ENCODE measurements around the gene MCF2L. TPM values are rescaled to one million over a fixed set of nuclear protein-coding genes. Genes with fewer than 3 reads are reported as not detected.

Gene MCF2L
- polyA plus RNA-seq, 2 donors, result 10.9 to 19.4 TPM

DNA sequence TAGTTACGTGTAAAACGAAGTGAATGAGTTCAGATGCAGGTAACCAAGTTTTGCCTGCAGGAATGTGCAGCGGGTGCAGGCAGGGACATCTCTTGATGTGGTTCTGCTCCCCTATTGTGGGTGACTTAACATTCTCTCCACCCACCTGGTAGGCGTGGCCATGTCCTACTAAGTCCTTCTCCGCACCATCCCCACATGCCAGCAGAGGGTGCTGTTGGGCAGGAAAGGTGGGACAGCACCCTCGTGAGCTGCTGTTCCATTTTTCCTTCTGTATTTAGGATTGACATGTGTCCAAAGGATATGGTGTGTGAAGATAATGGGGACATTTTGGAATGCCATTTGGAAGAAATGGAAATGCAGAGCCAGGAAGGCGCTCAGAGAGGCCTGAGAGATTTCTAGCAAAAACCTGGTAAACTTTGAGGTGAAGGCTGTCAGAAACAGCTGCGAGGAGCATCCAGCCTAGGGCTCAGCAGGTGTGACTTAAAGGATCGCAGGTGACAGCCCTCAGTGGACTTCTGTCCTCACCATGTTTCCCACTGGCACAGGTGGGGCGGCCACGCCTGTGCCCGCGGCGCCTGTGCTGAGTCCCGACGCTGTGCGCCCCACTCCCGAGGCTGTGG is 26.2 kb upstream of the MCF2L start:
- H3K27ac ChIP-seq (ENCODE audit: low read depth in 2 of 2, low read length in 1 of 2), result peak overlapping the region in 1 of 2 donors; percentile 47
- H3K9me3 ChIP-seq (ENCODE audit: control insufficient read depth in 2 of 2, insufficient read depth in 1 of 2, low read depth in 1 of 2, low read length in 1 of 2), result no peaks in the 10 kb centered on the region
- H3K4me1 ChIP-seq (ENCODE audit: control insufficient read depth in 2 of 2, insufficient read depth in 2 of 2, low read length in 1 of 2), result peaks cover 3 to 10% of the 10 kb centered on the region in 2 donors
- H3K27me3 ChIP-seq (ENCODE audit: control insufficient read depth in 1 of 2, insufficient read depth in 2 of 2, low read length in 2 of 2), result no peaks in the 10 kb centered on the region
- H3K36me3 ChIP-seq (ENCODE audit: control insufficient read depth in 2 of 2, insufficient read depth in 2 of 2, low read length in 1 of 2), result no peaks in the 10 kb centered on the region
- peak overlapping the region; percentile 51 to 57 for H3K4me3 ChIP-seq (ENCODE audit: low read depth in 1 of 2, low read length in 2 of 2)
- WGBS, 2 donors, result 1% methylated on average over 18 of the region's 18 CpGs

DNA sequence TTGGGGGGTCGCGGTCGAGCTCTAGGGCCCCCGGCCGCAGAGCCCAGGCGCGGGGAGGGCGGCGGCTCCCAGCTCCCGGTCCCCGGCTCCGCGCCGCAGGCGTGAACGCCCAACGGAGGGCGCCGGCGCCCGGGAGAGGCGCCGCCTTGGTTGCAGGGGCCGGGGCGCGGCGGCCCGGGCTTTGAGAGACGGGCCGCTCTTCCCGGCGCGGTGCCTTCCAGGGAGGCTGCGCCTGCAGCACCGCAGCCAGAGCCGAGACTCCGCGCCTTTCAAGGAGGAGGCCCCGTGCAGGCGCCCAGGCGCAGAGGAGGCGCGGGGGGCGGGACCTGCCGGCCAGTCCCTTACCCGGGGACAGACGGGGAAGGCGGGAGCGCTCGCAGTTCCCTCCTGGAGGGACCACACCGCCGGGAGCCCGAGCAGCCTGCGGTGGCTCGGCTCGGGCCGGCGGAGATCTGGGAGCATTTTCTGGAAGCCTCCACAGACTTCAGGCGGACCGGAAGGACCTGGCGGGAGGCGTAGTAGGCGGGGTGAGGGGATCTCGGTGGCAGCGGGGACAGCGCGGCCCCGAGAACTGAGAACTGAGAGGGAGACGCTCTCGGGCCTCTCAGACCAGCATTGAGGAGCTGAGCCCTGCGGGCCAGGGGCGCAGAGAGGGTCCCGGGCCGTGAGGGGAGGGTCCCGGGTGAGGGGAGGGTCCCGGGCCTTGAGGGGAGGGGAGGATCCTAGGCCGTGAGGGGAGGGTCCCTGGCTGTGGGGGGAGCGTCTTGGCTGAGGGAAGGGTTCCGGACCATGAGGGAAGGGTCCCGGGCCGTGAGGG is 25.5 kb upstream of the MCF2L start:
- no peaks in the 10 kb centered on the region for H3K27me3 ChIP-seq (ENCODE audit: control insufficient read depth in 1 of 2, insufficient read depth in 2 of 2, low read length in 2 of 2)
- H3K36me3 ChIP-seq (ENCODE audit: control insufficient read depth in 2 of 2, insufficient read depth in 2 of 2, low read length in 1 of 2), result no peaks in the 10 kb centered on the region
- peak overlapping the region in 1 of 2 donors; percentile 47 for H3K27ac ChIP-seq (ENCODE audit: low read depth in 2 of 2, low read length in 1 of 2)
- H3K9me3 ChIP-seq (ENCODE audit: control insufficient read depth in 2 of 2, insufficient read depth in 1 of 2, low read depth in 1 of 2, low read length in 1 of 2), result no peaks in the 10 kb centered on the region
- H3K4me1 ChIP-seq (ENCODE audit: control insufficient read depth in 2 of 2, insufficient read depth in 2 of 2, low read length in 1 of 2), result peaks cover 3 to 10% of the 10 kb centered on the region in 2 donors
- peak overlapping the region; percentile 51 to 57 for H3K4me3 ChIP-seq (ENCODE audit: low read depth in 1 of 2, low read length in 2 of 2)
- WGBS, 2 donors, result 1 to 2% methylated on average over 65 to 81 of the region's 81 CpGs

DNA sequence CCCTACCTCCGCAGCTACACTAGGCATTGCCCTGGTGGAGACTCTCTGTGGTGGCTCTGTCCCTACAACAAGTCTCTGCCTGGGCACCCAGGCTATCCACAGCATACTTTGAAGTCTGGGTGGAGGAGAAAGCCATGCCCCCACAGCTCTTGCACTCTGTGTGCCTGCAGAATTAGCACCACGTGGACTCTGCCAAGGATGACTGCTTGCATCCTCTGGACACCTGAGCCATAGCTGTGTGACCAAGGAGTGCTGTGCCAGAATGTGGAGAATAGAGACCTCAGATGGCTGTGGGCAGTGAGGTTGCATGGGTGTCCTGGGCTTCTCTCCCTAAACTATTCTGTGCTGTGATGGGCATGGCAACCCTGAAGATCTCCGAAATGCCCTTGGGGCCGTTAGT is 21.2 kb upstream of the MCF2L start:
- Histone ChIP-seq H3K36me3 (ENCODE audit: control insufficient read depth in 2 of 2, insufficient read depth in 2 of 2, low read length in 1 of 2) (no peaks in the 10 kb centered on the region), H3K27me3 (ENCODE audit: control insufficient read depth in 1 of 2, insufficient read depth in 2 of 2, low read length in 2 of 2) (no peaks in the 10 kb centered on the region), H3K4me1 (ENCODE audit: control insufficient read depth in 2 of 2, insufficient read depth in 2 of 2, low read length in 1 of 2) (peaks cover 3 to 10% of the 10 kb centered on the region in 2 donors), H3K9me3 (ENCODE audit: control insufficient read depth in 2 of 2, insufficient read depth in 1 of 2, low read depth in 1 of 2, low read length in 1 of 2) (no peaks in the 10 kb centered on the region), H3K27ac (ENCODE audit: low read depth in 2 of 2, low read length in 1 of 2) (no peak overlapping the region), H3K4me3 (ENCODE audit: low read depth in 1 of 2, low read length in 2 of 2) (no peak overlapping the region)
- 83 to 91% methylated on average over 4 of the region's 4 CpGs for WGBS, 2 donors

DNA sequence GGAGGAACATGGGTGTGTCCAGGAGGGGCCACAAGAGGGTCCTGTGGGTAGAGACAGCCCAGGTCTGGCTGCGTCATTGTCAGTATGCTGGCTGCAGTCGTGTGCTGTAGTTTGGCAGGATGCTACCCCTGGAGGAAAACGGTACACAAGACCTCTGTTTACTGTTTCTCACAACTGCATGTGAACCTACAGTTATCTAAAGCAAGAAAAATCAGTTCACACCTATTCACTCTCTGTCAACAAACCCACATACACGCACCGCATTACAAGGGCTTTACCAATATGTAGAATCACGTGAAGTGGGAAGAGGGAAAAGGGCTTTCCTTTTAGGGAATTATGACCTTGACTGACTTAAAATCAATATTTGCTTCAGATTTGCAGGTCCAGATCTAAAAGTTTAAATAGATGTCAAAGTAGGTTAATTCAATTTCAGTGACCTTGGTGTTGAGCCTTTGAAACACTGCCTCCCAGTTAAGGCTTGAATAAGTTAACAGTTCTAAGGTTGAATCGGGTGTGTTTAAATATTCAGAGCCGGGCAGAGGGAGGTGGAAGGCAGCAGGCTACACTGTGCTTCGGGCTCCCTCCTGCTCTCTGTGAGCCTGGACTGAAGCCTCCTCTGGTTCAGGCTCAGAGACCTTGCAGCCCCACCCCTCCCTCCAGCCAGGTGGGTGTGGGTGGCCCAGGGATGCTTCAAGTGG is 17.2 kb upstream of the MCF2L start:
- no peaks in the 10 kb centered on the region for H3K9me3 ChIP-seq (ENCODE audit: control insufficient read depth in 2 of 2, insufficient read depth in 1 of 2, low read depth in 1 of 2, low read length in 1 of 2)
- no peaks in the 10 kb centered on the region for H3K36me3 ChIP-seq (ENCODE audit: control insufficient read depth in 2 of 2, insufficient read depth in 2 of 2, low read length in 1 of 2)
- WGBS, 2 donors, result 52 to 58% methylated on average over 9 of the region's 9 CpGs
- no peaks in the 10 kb centered on the region for H3K4me1 ChIP-seq (ENCODE audit: control insufficient read depth in 2 of 2, insufficient read depth in 2 of 2, low read length in 1 of 2)
- H3K27me3 ChIP-seq (ENCODE audit: control insufficient read depth in 1 of 2, insufficient read depth in 2 of 2, low read length in 2 of 2), result no peaks in the 10 kb centered on the region
- H3K27ac ChIP-seq (ENCODE audit: low read depth in 2 of 2, low read length in 1 of 2), result no peak overlapping the region
- no peak overlapping the region for H3K4me3 ChIP-seq (ENCODE audit: low read depth in 1 of 2, low read length in 2 of 2)

DNA sequence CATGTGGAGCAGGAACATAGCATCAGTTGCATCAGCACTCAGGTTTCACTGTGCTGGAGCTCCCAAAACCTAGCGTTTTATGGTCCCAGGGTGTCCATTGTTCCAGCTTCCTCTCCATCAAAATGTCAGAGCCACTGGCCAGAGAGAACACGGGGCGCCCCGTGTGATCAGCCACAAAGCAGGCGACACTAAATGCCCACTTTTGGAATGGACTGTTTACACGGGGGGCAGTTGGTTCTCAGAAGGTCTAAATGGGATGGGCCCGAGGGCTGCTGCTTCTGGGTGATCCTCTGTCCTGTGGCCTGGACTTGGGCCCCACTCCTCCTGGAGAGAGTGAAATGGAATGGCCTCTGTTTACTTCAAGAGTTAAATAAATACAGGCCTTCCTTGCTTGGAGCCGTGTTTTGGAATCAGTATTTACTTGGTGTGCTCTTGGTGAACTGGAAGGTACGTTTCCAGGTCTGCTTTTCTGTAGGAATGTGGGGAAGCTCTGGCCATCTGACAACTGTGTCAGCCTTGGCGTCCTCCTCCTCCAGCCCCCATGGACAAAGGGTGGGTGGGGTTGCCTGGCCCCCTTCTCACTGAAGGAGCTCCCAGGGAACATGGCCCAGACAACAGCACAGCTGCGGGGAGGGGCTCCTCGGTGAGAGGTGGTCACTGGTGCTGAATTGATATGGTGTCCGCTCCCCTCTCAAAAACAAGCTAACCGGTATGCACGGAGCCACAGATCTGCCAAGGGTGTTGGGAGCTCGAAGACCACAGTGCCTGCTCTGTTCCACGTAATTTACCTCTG is 16.1 kb upstream of the MCF2L start:
- 70 to 72% methylated on average over 17 of the region's 17 CpGs for WGBS, 2 donors
- H3K4me3 ChIP-seq (ENCODE audit: low read depth in 1 of 2, low read length in 2 of 2), result no peak overlapping the region
- H3K9me3 ChIP-seq (ENCODE audit: control insufficient read depth in 2 of 2, insufficient read depth in 1 of 2, low read depth in 1 of 2, low read length in 1 of 2), result no peaks in the 10 kb centered on the region
- H3K4me1 ChIP-seq (ENCODE audit: control insufficient read depth in 2 of 2, insufficient read depth in 2 of 2, low read length in 1 of 2), result no peaks in the 10 kb centered on the region
- H3K27me3 ChIP-seq (ENCODE audit: control insufficient read depth in 1 of 2, insufficient read depth in 2 of 2, low read length in 2 of 2), result no peaks in the 10 kb centered on the region
- no peaks in the 10 kb centered on the region for H3K36me3 ChIP-seq (ENCODE audit: control insufficient read depth in 2 of 2, insufficient read depth in 2 of 2, low read length in 1 of 2)
- no peak overlapping the region for H3K27ac ChIP-seq (ENCODE audit: low read depth in 2 of 2, low read length in 1 of 2)

DNA sequence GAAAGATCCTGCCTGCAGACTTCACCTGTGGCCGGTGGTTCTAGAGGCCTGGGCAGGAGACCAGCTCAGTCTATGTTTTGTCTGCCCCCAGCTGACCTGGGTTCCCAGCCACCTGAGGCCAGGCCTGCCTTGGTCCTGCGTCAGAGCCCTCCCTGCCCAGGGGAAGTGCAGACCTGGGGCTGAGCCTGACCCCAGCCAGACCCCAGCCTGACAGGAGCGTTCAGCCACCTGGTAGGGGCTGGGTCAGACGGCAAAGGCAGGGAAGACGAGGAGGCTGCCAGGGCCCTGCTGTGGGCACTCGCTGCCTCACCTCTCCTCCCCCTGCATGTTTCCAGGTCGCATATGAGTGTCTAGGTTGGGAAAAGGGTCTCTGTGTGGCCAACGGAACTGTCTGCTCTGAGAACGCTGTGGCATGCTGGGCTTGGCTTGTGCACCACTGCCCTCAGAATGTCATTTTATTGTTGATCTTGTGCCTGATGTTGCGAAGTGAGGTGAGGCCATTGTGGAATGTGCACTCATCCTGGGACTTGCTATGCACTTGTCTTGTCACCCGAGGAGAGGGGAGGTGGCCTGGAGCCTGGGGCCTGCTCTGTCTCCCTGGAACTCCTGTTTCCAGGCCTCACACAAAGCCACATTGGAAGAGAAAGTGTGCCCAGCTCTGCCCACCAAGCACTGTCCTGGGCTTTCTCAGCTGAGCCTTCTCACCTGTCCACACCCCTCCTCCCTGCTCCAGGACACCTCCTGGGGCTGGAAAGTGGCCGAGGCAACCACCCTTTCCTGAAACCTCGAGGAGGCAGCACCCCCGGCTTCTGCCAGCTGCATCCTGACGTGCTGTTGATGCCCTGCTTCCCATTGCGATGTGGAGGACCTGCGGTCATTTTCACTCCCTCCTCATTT is 15.2 kb upstream of the MCF2L start:
- WGBS, 2 donors, result 81 to 82% methylated on average over 17 of the region's 17 CpGs

DNA sequence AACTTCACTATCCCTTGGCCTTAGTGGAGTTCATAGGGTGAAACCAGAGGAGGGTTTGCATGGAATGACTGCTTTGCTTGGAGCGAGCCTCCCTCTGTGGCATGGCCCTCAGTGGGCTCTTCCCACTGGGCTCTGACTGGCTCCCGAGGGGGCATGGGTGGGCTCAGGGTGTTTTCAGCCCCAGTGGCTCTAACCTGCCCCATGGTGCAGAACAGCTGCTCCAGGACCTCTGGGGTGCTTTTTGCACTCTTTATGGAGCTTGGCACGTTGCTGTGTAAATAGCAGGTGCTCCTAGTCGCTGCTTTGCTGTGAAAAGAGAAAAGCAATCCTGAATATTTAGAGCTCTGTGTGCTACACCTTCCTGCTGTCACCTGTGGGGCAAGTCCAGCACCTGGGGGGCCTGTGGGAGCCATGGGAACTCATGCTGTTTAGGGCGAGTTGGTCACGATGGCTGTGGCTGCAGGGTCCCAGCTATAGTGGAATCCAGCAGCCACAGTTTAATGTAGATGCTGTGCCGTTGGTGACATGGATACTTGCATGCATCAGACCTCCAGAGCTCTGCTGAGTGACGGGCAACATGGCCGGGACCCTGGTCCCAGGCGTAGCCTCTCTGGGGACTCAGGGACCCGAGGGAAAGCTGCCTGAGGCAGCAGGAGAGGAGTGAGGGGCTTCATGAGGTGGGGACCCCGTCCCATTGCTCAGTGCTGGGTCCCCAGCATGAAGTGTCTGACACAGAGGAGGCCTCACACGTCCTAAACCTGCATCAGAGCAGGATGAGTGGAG is 14.3 kb upstream of the MCF2L start:
- WGBS, 2 donors, result 76 to 79% methylated on average over 13 of the region's 13 CpGs
- no peaks in the 10 kb centered on the region for H3K4me1 ChIP-seq (ENCODE audit: control insufficient read depth in 2 of 2, insufficient read depth in 2 of 2, low read length in 1 of 2)
- H3K36me3 ChIP-seq (ENCODE audit: control insufficient read depth in 2 of 2, insufficient read depth in 2 of 2, low read length in 1 of 2), result no peaks in the 10 kb centered on the region
- H3K4me3 ChIP-seq (ENCODE audit: low read depth in 1 of 2, low read length in 2 of 2), result no peak overlapping the region
- no peaks in the 10 kb centered on the region for H3K27me3 ChIP-seq (ENCODE audit: control insufficient read depth in 1 of 2, insufficient read depth in 2 of 2, low read length in 2 of 2)
- peaks cover 0 to under 1% of the 10 kb centered on the region in 2 donors for H3K9me3 ChIP-seq (ENCODE audit: control insufficient read depth in 2 of 2, insufficient read depth in 1 of 2, low read depth in 1 of 2, low read length in 1 of 2)
- no peak overlapping the region for H3K27ac ChIP-seq (ENCODE audit: low read depth in 2 of 2, low read length in 1 of 2)

More for the DNA sequence above, 15.2 kb upstream of the MCF2L start:
- Histone ChIP-seq H3K36me3 (ENCODE audit: control insufficient read depth in 2 of 2, insufficient read depth in 2 of 2, low read length in 1 of 2) (no peaks in the 10 kb centered on the region), H3K4me3 (ENCODE audit: low read depth in 1 of 2, low read length in 2 of 2) (no peak overlapping the region), H3K27ac (ENCODE audit: low read depth in 2 of 2, low read length in 1 of 2) (no peak overlapping the region), H3K9me3 (ENCODE audit: control insufficient read depth in 2 of 2, insufficient read depth in 1 of 2, low read depth in 1 of 2, low read length in 1 of 2) (no peaks in the 10 kb centered on the region), H3K4me1 (ENCODE audit: control insufficient read depth in 2 of 2, insufficient read depth in 2 of 2, low read length in 1 of 2) (no peaks in the 10 kb centered on the region), H3K27me3 (ENCODE audit: control insufficient read depth in 1 of 2, insufficient read depth in 2 of 2, low read length in 2 of 2) (no peaks in the 10 kb centered on the region)

DNA sequence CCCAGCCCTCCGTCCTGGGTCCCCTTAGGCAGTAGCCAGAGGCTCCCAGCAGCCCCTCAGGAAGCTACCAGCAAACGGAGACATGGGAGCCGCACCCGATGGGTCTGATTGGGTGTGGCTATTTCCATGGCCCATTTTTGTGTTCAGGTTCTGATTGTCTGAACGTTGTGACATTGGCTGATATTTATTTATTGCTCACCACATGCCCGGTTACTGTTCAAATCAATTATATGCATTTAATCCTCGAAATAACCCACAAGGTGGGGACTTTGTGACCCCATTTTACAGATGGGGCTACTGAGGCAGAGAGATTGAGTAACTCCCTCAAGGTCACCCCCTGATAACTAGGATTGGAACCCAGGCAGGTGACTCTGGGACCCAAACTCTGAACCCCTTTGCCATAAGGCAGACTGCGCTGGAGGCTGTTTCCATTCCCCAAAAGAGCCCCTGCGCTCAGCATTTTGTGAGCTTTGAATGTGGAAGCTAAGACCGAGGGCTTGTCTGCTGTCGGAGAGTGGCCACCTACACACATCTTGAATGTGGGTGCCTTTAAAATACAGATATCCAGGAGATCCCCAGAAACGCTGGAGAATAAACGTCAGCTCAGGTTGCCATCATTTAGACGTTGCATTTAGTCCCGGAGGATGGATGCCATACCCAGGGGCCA is 13.6 kb upstream of the MCF2L start:
- Histone ChIP-seq H3K4me1 (ENCODE audit: control insufficient read depth in 2 of 2, insufficient read depth in 2 of 2, low read length in 1 of 2) (no peaks in the 10 kb centered on the region), H3K27me3 (ENCODE audit: control insufficient read depth in 1 of 2, insufficient read depth in 2 of 2, low read length in 2 of 2) (no peaks in the 10 kb centered on the region), H3K9me3 (ENCODE audit: control insufficient read depth in 2 of 2, insufficient read depth in 1 of 2, low read depth in 1 of 2, low read length in 1 of 2) (peaks cover 0 to 2% of the 10 kb centered on the region in 2 donors), H3K36me3 (ENCODE audit: control insufficient read depth in 2 of 2, insufficient read depth in 2 of 2, low read length in 1 of 2) (no peaks in the 10 kb centered on the region), H3K27ac (ENCODE audit: low read depth in 2 of 2, low read length in 1 of 2) (no peak overlapping the region), H3K4me3 (ENCODE audit: low read depth in 1 of 2, low read length in 2 of 2) (no peak overlapping the region)
- 76 to 81% methylated on average over 15 of the region's 15 CpGs for WGBS, 2 donors

Measured in esophagus (tissue), 2 donors.